Mesenteric fat pad (tissue), 1 donor: ENCODE results near the gene CCDC24. TPM values are rescaled to one million over a fixed set of nuclear protein-coding genes. Genes with fewer than 3 reads are reported as not detected.

Experiments
- DNase-seq: peaks from one replicate; pipeline ENCODE4 v3.0.0-alpha.2; 2020; ENCODE audit warnings: low spot score
- long read RNA-seq: library from polyadenylated mRNA; unstranded; transcript quantifications from one replicate; pipeline ENCODE4 v2.0.0, GENCODE V29; 2020
- total RNA-seq: library from RNA; stranded (reverse); fragmentation: NEBNext Ultra II Directional; extraction: Animal tissue kit (Norgen Biotek cat#: 25700); gene quantifications from one replicate; pipeline ENCODE4 v1.2.1, GENCODE V29; 2021
- donor health status: DM: yes; HTN: yes; CAD: no.

Gene CCDC24
- 3.9 TPM for total RNA-seq
- long read RNA-seq, partial matches to known transcripts: 3 of 10 reads
- long read RNA-seq, other reads (novel, unspliced or antisense): 6 of 10 reads

DNA sequence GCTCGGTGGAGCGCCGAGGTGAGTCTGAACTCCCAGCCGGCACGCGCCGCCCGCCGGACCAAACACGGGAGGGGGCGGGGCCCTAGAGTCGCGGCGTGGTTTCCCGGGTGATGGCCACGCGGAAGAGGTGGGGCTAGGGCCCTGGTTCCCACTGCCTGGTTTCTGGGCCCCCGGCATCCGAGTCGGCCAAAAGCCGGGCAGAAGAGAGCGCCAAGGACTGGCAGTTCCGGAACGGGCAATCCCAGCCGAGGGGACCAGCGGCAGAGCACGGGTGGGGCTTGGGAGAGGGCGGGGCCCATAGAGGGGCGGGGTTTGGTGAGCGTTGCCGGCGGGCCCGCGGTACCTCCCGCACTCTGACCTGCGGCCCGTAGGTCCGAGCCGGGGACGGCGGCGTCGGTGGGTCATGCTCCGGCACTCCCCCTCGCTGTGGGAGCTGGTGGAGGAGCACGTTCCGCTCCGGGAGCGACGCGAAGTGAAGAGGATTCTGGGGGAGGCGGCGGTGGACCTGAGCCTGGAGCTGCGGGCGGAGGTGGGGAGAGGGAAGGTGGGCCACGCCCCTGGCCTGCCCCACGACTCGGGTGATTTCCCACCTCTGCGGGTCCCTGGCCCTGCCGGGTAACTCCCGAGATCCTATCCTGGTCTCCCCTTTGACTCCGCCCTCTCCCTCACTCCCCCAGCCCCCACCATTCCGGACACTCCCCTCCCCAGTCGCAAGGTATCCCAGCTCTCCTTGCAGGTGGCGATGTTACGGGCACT lies at the start of gene CCDC24:
CCDC24 (plus strand) TSS at position 124 of the 756 bp plus-strand sequence; CDS start at position 404, 280 bp downstream.
- DNase-seq: peak; percentile 97

GRCh38 chr1:43942411-43942810 lies 49.0 kb upstream of the CCDC24 start:
- no peak for DNase-seq

GRCh38 chr1:43944860-43945259 lies 46.5 kb upstream of the CCDC24 start:
- no peak for DNase-seq

- no peak for DNase-seq
These were observed 45.6 kb upstream of the CCDC24 start for GRCh38 chr1:43945674-43946235.

- DNase-seq: peak; percentile 98
These were observed 45.0 kb upstream of the CCDC24 start, which contains the start of gene IPO13 for GRCh38 chr1:43946236-43947060. Gene IPO13 (plus strand): TSS chr1:43946950. CDS start chr1:43947601, 651 bp downstream.

- no peak for DNase-seq
These were observed 44.1 kb upstream of the CCDC24 start for GRCh38 chr1:43947061-43947873.

DNA sequence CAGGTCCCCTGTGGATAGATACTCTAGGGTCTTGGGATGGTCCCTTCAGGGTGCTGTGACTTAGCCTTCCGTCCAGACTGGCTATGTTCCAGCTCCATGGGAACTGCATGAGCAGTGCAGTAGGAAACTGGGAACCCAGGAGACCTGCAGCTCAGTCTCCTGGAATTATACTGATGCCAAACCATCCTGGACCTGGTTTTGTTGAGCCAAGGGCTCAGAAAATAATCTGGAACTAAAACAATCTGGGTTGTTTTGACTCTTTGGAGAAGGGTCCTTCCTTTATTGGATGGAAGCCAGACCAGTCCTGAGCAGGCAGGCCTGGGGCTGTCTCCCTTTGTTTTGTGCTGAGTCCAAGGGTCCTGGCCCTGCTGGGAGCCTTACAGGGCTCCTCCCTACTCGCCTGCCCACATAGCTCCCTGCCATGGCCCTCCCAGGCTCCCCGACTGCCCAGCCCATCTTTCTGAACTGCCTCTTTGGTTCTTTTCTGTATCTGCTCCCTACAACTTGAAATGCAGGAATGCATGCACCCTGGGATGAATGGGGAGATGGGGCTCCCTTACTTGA lies 43.4 kb upstream of the CCDC24 start:
- no peak for DNase-seq

DNA sequence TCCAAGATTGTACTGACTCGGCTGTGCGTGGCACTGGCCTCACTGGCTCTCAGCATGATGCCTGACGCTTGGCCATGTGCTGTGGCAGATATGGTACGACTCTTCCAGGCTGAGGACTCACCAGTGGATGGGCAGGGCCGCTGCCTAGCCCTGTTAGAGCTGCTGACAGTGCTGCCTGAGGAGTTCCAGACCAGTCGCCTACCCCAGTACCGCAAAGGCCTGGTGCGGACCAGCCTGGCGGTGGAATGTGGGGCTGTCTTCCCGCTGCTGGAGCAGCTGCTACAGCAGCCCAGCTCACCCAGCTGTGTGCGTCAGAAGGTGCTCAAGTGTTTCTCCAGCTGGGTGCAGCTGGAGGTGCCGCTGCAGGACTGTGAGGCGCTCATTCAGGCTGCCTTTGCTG lies 41.7 kb upstream of the CCDC24 start:
- no peak for DNase-seq

GRCh38 chr1:43951021-43951985 lies 40.1 kb upstream of the CCDC24 start:
- no peak for DNase-seq

- DNase-seq: no peak
These were observed 38.6 kb upstream of the CCDC24 start for GRCh38 chr1:43952731-43953346.

DNA sequence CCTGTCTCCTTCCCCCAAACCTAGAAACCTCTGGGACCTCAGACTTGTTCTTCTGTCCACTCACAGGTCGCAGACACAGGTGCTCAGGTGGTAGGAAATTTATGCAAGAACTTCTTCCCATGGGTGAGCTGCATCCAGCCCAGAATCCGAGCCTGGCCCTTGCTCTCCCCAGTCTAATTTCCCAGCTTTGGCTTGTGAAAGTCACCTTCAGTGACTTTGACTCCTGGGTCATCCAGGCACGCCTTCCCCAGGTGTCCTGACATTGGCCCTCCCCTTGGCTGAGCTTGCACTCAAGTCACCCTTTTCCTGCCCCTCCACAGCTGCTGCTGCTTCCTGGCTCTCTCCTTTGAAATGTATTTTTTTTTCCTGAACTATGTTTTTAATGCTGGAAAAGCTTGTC lies 38.0 kb upstream of the CCDC24 start:
- DNase-seq: no peak

DNA sequence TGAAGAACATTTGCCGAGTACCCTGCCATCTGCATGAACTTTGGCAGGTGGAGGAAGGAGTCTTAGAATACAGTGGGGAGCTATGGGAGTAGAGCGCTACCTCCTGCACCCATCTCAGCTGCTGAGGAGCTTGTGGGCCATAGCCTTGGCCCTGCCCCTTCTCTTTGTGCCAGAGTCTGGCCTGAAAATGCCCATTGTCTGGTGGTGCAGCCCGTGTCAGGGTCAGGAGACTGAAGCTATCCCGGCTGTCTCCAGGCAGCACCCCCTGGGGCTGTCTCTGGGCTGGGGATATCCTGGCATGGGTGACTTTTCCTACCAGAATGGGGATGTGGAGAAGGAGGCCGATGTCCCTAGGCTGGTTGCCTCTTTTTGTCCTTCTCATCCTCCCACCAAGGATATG lies 37.4 kb upstream of the CCDC24 start:
- DNase-seq: no peak

DNA sequence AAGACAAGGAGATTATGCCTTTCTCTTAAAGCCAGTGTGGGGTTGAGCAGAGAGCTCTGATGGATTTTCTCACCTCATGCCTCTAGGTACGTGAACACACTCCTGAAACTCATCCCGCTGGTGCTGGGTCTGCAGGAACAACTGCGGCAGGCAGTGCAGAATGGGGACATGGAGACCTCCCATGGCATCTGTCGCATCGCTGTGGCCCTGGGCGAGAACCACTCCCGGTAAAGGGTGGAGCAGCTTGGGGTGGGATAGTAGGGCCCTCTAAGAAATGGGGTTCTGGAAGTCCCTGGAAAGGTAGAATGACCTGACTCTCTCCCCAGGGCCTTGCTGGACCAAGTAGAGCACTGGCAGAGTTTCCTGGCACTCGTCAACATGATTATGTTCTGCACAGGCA lies 35.2 kb upstream of the CCDC24 start:
- no peak for DNase-seq

DNA sequence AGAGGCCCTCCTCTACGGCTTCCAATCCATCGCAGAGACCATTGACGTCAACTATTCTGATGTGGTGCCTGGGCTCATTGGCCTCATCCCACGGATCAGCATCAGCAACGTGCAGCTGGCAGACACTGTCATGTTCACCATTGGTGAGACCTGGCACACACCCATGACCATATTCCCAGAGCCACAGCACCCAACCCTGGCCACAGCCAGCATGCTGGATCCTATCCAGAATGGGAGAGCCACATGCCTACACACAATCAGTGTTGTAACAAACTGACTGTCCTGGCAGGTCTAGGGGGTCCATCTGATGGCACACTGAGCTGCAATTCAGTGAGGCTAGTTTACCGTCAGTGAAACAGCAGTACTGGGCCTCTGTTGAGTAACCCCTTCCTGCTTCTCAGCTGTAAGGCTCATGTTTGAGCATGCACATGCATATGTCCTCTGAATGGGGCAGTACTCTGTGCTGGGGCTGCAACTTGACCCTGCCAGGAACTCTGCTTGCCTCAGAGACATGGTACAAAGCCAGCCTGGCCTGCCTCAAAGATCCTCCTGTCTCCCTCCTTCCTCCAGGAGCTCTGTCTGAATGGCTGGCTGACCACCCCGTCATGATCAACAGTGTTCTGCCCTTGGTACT lies 33.9 kb upstream of the CCDC24 start:
- no peak for DNase-seq

- no peak for DNase-seq
These were observed 32.8 kb upstream of the CCDC24 start for GRCh38 chr1:43958351-43959255.

DNA sequence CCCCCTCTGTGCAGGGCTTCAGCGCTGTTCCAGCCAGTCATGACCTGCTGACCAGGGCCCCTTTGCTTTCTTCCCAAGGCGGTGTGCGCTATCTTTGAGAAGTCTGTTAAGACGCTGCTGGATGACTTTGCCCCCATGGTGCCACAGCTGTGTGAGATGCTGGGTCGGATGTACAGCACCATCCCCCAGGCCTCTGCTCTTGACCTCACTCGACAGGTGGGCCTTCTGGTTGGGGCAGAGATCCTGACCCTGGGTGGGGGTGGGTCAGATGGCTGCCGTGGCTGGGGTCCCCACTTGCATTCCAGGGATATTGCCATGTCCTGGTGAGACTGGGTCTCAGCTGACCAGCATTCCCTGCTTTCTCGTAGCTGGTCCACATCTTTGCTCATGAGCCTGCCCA lies 30.6 kb upstream of the CCDC24 start:
- no peak for DNase-seq

- DNase-seq: no peak
These were observed 29.7 kb upstream of the CCDC24 start for GRCh38 chr1:43961692-43962091.
